ENCODE data around the gene UPK3BL2.
"Not testable (repeated sequence)": the region's sequence is repeated elsewhere in the genome, so short reads cannot be mapped to it uniquely, and the experiment has no call there.

GRCh38 chr7:102511860-102512522, 31.5 kb downstream of the UPK3BL2 start:
- not testable (repeated sequence) for TF ChIP-seq HDGF (IDR thresholded peaks at IDR 0.05; ENCODE audit: borderline replicate concordance); SUZ12 (IDR thresholded peaks at IDR 0.05); FOXA1 (IDR thresholded peaks at IDR 0.05); FOXK2 (IDR thresholded peaks at IDR 0.05); SP1 (IDR thresholded peaks at IDR 0.05); BHLHE40 (IDR thresholded peaks at IDR 0.05; ENCODE audit: borderline replicate concordance); ZNF384 (IDR thresholded peaks at IDR 0.05); NFRKB (IDR thresholded peaks at IDR 0.05); ELF4 (IDR thresholded peaks at IDR 0.05); TARDBP (IDR thresholded peaks at IDR 0.05)
- TF ChIP-seq, protein P1, sequence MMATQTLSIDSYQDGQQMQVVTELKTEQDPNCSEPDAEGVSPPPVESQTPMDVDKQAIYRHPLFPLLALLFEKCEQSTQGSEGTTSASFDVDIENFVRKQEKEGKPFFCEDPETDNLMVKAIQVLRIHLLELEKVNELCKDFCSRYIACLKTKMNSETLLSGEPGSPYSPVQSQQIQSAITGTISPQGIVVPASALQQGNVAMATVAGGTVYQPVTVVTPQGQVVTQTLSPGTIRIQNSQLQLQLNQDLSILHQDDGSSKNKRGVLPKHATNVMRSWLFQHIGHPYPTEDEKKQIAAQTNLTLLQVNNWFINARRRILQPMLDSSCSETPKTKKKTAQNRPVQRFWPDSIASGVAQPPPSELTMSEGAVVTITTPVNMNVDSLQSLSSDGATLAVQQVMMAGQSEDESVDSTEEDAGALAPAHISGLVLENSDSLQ (IDR thresholded peaks at IDR 0.05), result not testable (repeated sequence)

All from HEK293T (cell line).